WTC11 (cell line): ENCODE data around the gene ATG2B. TPM values are rescaled to one million over a fixed set of nuclear protein-coding genes. Genes with fewer than 3 reads are reported as not detected.

ENCODE experiments used
- ATAC-seq: fragments of 200-7000 bp; cut with Tn5 transposase; 2 replicates; pipeline ENCODE4 v1.10.0; 2021; ENCODE audit warnings: mild to moderate bottlenecking, moderate library complexity
- CTCF ChIA-PET: fragments of 300-600 bp; sonication (Branson Sonifier 250); formaldehyde crosslinking; loops from one replicate; lab custom pipeline; 2021; ENCODE audit warnings: antibody characterized with exemption; lab: Charles Lee
- POLR2A ChIA-PET: fragments of 350-600 bp; sonication (Branson Sonifier 250); formaldehyde crosslinking; loops from one replicate; lab custom pipeline; 2021; ENCODE audit warnings: antibody characterized with exemption; lab: Charles Lee
- DNase-seq: peaks from one replicate; pipeline ENCODE4 v3.0.0; 2021; ENCODE audit warnings: low spot score
- H3K27ac Mint-ChIP-seq: 2 replicates; pipeline ENCODE4 v1.8.0; 2021; ENCODE audit warnings: mixed read lengths
- H3K27me3 Mint-ChIP-seq: 2 replicates; pipeline ENCODE4 v1.8.0; 2021; ENCODE audit warnings: low read depth, mild to moderate bottlenecking, moderate library complexity, mixed read lengths
- H3K36me3 Mint-ChIP-seq: 2 replicates; pipeline ENCODE4 v1.8.0; 2021; ENCODE audit warnings: mixed read lengths
- H3K4me1 Mint-ChIP-seq: 2 replicates; pipeline ENCODE4 v1.8.0; 2022; ENCODE audit warnings: mixed read lengths
- H3K4me3 Mint-ChIP-seq: 2 replicates; pipeline ENCODE4 v1.8.0; 2021; ENCODE audit warnings: mild to moderate bottlenecking, moderate library complexity, mixed read lengths
- H3K9me3 Mint-ChIP-seq: 2 replicates; pipeline ENCODE4 v1.8.0; 2021; ENCODE audit warnings: mixed read lengths
- TP53 ChIP-seq: sonication (generic); formaldehyde crosslinking; IDR thresholded peaks from 2 replicates; pipeline ENCODE4 v1.8.1; 2023; ENCODE audit warnings: mild to moderate bottlenecking, missing genetic modification reagents
- ZBTB21 ChIP-seq: sonication (generic); formaldehyde crosslinking; IDR thresholded peaks from 2 replicates; pipeline ENCODE4 v1.8.1; 2023; ENCODE audit warnings: mild to moderate bottlenecking, missing genetic modification reagents, borderline replicate concordance
- ZNF671 ChIP-seq: fragments of 250-450 bp; sonication (Bioruptor Pico); IDR thresholded peaks from 2 replicates; pipeline ENCODE4 v1.8.0; 2021; ENCODE audit warnings: mild to moderate bottlenecking
- total RNA-seq: library from RNA; stranded (reverse); gene quantifications from 3 replicates; pipeline ENCODE4 v1.2.3, GENCODE V29; 2021
- TF ChIP-seq, protein P1 (sequence below): sonication (generic); formaldehyde crosslinking; IDR thresholded peaks from 2 replicates; pipeline ENCODE4 v1.8.1; 2022; ENCODE audit warnings: mild to moderate bottlenecking, missing genetic modification reagents, moderate library complexity, borderline replicate concordance
- TF ChIP-seq, protein P2 (sequence below): sonication (generic); formaldehyde crosslinking; IDR thresholded peaks from 2 replicates; pipeline ENCODE4 v1.8.1; 2022; ENCODE audit warnings: missing genetic modification reagents, borderline replicate concordance
- TF ChIP-seq, protein P3 (sequence below): sonication (generic); formaldehyde crosslinking; IDR thresholded peaks from 2 replicates; pipeline ENCODE4 v1.8.0; 2023; ENCODE audit warnings: missing genetic modification reagents, mild to moderate bottlenecking, borderline replicate concordance
- TF ChIP-seq, protein P4 (sequence below): fragments of 250-450 bp; sonication (Bioruptor Pico); conservative IDR thresholded peaks from 2 replicates; pipeline ENCODE4 v1.9.0; 2021; ENCODE audit warnings: mild to moderate bottlenecking
- TF ChIP-seq, protein P5 (sequence below): sonication (generic); formaldehyde crosslinking; IDR thresholded peaks from 2 replicates; pipeline ENCODE4 v1.8.1; 2023; ENCODE audit warnings: mild to moderate bottlenecking, missing genetic modification reagents, moderate library complexity
- TF ChIP-seq, protein P6 (sequence below): sonication (generic); formaldehyde crosslinking; IDR thresholded peaks from 2 replicates; pipeline ENCODE4 v1.8.1; 2023; ENCODE audit warnings: mild to moderate bottlenecking, moderate library complexity, missing genetic modification reagents

The ATG2B gene
- total RNA-seq, 1 experiment from 2014 or later, result 10.3 TPM

DNA sequence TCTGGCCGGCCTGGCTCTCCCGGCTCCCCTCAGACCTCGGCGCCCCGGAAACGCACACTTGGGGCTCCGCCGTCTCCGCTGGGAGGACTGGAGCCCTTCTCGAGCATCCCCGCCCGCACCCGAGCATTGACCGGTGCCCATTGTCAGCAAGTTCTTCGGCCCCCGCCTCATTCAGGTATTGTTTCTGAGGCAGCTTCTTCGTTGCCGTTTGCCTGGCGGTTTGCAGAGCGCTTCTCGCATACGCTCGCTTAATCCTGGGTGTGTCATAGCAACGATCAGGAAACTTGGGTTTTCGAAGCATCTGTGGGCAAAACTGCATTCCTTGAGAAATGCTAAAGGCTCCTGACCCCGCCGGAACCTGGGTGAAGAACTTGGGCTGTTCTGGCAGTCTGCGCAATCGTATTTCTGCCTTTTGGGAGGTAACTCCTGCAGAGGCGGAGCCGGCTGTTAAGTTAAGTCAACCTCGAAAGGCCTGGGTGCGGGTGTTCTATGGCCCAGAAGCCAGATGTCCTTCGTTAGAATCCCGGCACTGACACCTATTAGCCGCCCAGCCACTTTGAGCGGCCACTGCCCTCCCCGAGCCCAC lies 703 bp upstream of the ATG2B start:
- ChIA-PET CTCF (no interaction called here), POLR2A (interaction anchor here (0.6 kb wide), 1 partner anchor 155 kb away, joined by 3 read pairs; no protein-coding TSS in a partner anchor)
- H3K4me1 Mint-ChIP-seq, result peaks cover 42% of the 10 kb centered on the region
- DNase-seq (peak; percentile 45), ATAC-seq (peak; percentile 12)
- no peaks in the 10 kb centered on the region for H3K27me3 Mint-ChIP-seq
- H3K27ac Mint-ChIP-seq, result peak overlapping the region; percentile 85
- peak overlapping the region; percentile 87 for H3K4me3 Mint-ChIP-seq
- peaks cover 4% of the 10 kb centered on the region for H3K9me3 Mint-ChIP-seq
- TF ChIP-seq, protein P1, sequence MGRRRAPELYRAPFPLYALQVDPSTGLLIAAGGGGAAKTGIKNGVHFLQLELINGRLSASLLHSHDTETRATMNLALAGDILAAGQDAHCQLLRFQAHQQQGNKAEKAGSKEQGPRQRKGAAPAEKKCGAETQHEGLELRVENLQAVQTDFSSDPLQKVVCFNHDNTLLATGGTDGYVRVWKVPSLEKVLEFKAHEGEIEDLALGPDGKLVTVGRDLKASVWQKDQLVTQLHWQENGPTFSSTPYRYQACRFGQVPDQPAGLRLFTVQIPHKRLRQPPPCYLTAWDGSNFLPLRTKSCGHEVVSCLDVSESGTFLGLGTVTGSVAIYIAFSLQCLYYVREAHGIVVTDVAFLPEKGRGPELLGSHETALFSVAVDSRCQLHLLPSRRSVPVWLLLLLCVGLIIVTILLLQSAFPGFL (CRISPR knock-in tag), result no peak
- TF ChIP-seq ZBTB21 (CRISPR knock-in tag), result 0 out of 2 replicates have a peak, but pooled peaks have one; percentile 18
- H3K36me3 Mint-ChIP-seq, result peaks cover 6% of the 10 kb centered on the region

DNA sequence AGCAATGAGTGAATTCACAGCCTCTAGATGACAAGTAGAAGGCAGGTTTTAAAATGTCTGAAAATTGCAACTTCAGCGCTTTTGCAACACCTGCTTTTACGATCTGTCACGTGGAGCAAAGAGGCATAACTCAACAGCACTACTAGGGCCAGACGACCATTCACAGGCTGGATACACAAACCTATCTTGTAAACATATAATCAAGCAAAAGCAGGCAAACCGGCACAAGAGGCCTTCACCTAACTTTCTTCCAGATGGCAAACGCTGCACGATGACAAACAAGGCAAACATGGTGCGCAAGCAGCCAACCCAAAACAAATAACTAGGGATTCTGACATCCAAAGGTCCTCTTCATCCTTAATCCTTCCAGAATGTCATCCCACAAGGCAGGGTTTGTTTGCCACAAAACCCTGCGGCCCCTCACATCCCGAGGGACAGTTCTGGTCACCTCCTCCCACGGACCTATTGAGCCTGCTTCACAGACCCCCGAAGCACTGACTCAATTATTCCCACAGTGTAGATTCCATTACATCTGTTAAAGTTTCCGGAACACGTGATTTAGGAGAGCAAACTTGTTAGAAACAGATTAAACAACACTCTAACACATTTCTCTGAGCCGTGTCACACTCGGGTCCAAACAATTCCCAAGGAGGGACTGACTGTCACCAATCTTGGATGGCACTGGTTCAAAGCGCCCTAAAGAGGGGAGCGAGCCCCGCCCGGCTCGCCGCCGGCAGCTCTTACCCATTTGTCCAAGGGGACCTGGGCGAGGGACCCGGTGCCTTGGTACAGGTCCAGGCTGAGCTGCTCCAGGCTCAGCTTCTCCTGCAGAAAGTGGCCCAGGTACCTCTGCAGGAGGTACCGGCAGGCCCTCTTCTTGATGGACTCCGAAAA lies 823 bp downstream of the ATG2B start:
- CTCF ChIA-PET, result interaction anchor here (0.6 kb wide), 1 partner anchor 348 kb away, joined by 3 read pairs; no protein-coding TSS in a partner anchor
- peak overlapping the region; percentile 84 for H3K27ac Mint-ChIP-seq
- peak overlapping the region; percentile 93 for H3K4me3 Mint-ChIP-seq
- DNase-seq (peak; percentile 30), ATAC-seq (peak; percentile 17)
- TF ChIP-seq ZNF671 (CRISPR knock-in tag) (no peak), TP53 (CRISPR knock-in tag) (no peak)
- TF ChIP-seq, protein P2, sequence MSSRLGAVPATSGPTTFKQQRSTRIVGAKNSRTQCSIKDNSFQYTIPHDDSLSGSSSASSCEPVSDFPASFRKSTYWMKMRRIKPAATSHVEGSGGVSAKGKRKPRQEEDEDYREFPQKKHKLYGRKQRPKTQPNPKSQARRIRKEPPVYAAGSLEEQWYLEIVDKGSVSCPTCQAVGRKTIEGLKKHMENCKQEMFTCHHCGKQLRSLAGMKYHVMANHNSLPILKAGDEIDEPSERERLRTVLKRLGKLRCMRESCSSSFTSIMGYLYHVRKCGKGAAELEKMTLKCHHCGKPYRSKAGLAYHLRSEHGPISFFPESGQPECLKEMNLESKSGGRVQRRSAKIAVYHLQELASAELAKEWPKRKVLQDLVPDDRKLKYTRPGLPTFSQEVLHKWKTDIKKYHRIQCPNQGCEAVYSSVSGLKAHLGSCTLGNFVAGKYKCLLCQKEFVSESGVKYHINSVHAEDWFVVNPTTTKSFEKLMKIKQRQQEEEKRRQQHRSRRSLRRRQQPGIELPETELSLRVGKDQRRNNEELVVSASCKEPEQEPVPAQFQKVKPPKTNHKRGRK, result no peak
- TF ChIP-seq, protein P3, sequence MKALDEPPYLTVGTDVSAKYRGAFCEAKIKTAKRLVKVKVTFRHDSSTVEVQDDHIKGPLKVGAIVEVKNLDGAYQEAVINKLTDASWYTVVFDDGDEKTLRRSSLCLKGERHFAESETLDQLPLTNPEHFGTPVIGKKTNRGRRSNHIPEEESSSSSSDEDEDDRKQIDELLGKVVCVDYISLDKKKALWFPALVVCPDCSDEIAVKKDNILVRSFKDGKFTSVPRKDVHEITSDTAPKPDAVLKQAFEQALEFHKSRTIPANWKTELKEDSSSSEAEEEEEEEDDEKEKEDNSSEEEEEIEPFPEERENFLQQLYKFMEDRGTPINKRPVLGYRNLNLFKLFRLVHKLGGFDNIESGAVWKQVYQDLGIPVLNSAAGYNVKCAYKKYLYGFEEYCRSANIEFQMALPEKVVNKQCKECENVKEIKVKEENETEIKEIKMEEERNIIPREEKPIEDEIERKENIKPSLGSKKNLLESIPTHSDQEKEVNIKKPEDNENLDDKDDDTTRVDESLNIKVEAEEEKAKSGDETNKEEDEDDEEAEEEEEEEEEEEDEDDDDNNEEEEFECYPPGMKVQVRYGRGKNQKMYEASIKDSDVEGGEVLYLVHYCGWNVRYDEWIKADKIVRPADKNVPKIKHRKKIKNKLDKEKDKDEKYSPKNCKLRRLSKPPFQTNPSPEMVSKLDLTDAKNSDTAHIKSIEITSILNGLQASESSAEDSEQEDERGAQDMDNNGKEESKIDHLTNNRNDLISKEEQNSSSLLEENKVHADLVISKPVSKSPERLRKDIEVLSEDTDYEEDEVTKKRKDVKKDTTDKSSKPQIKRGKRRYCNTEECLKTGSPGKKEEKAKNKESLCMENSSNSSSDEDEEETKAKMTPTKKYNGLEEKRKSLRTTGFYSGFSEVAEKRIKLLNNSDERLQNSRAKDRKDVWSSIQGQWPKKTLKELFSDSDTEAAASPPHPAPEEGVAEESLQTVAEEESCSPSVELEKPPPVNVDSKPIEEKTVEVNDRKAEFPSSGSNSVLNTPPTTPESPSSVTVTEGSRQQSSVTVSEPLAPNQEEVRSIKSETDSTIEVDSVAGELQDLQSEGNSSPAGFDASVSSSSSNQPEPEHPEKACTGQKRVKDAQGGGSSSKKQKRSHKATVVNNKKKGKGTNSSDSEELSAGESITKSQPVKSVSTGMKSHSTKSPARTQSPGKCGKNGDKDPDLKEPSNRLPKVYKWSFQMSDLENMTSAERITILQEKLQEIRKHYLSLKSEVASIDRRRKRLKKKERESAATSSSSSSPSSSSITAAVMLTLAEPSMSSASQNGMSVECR (CRISPR knock-in tag), result peak; percentile 13; the same call in 1 of the 2 replicates
- TF ChIP-seq, protein P1 (CRISPR knock-in tag), result no peak
- TF ChIP-seq, protein P4, sequence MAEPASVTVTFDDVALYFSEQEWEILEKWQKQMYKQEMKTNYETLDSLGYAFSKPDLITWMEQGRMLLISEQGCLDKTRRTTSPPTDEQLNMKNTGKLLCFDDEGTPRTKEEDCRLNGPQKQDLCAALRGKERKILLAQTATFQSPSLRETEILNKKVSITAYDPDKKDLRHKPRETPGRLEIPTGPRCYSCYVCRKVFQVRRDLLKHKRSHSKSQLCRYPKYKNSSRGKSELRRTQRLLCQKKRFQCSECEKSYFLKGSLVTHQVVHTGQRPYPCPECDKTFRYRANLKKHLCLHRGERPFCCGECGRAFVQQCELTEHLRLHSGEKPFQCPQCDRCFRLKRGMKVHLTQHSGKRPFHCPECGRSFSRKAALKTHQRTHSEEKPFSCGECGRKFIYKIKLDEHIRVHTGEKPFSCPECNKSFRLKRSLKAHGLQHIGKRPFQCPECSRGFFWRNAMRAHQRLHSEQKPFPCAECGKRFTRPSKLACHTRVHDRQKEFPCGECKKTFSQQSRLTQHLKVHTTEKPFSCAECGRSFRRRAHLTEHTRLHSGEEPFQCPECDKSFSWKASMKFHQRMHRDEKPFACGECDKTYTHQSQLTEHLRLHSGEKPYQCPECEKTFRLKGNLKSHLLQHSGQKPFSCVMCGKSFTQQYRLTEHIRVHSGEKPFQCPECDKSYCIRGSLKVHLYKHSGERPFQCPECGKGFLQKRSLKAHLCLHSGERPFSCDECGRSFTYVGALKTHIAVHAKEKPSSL (CRISPR knock-in tag), result no peak
- TF ChIP-seq, protein P5, sequence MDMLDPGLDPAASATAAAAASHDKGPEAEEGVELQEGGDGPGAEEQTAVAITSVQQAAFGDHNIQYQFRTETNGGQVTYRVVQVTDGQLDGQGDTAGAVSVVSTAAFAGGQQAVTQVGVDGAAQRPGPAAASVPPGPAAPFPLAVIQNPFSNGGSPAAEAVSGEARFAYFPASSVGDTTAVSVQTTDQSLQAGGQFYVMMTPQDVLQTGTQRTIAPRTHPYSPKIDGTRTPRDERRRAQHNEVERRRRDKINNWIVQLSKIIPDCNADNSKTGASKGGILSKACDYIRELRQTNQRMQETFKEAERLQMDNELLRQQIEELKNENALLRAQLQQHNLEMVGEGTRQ (CRISPR knock-in tag), result peak; percentile 40
- TF ChIP-seq, protein P6, sequence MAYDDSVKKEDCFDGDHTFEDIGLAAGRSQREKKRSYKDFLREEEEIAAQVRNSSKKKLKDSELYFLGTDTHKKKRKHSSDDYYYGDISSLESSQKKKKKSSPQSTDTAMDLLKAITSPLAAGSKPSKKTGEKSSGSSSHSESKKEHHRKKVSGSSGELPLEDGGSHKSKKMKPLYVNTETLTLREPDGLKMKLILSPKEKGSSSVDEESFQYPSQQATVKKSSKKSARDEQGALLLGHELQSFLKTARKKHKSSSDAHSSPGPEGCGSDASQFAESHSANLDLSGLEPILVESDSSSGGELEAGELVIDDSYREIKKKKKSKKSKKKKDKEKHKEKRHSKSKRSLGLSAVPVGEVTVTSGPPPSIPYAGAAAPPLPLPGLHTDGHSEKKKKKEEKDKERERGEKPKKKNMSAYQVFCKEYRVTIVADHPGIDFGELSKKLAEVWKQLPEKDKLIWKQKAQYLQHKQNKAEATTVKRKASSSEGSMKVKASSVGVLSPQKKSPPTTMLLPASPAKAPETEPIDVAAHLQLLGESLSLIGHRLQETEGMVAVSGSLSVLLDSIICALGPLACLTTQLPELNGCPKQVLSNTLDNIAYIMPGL, result peak; percentile 83
- TF ChIP-seq, all 79 proteins: peak for 3
- Mint-ChIP-seq H3K36me3 (no peaks in the 10 kb centered on the region), H3K9me3 (no peaks in the 10 kb centered on the region), H3K27me3 (no peaks in the 10 kb centered on the region), H3K4me1 (peaks cover 34% of the 10 kb centered on the region)
- POLR2A ChIA-PET, result interaction anchor here (0.6 kb wide), 1 partner anchor 834 kb away, joined by 3 read pairs; no protein-coding TSS in a partner anchor
